Measurements from ENCODE around the gene MIPOL1.

DNA sequence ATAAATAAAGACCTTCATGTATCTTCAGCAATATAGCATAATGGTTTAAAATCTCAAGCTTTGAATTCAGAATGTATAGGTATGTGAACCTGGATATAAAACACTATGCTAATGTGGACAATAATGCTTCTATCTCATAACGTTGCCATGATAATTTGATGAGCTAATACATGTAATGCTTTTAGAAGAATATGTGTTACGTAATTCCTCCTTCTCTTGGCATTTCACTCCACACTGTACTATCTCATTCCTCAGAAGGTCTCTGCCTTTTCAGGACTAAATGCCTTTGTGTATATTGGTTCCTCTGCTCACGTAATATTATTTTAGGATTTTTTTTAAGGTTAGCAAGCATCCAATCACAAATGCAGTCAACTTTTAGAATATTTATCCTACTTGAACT, 310.8 kb downstream of the MIPOL1 start:
- TF ChIP-seq POLR2A (IDR thresholded peaks at IDR 0.05; ENCODE audit: low read depth, low read length) (no peak), POLR2AphosphoS5 (IDR thresholded peaks at IDR 0.05; ENCODE audit: low read depth, low read length) (no peak), TAF1 (IDR thresholded peaks at IDR 0.05; ENCODE audit: borderline replicate concordance, low read depth, low read length) (no peak)
